Adrenal gland (tissue), 12 donors: Measurements from ENCODE around the gene NKAIN2. TPM values are rescaled to one million over a fixed set of nuclear protein-coding genes. Genes with fewer than 3 reads are reported as not detected.

Experiments used
- DNase-seq, 7 donors: peaks; one replicate each; pipeline ENCODE4 v3.0.0-alpha.2; 2019 to 2020
- H3K27ac ChIP-seq, 5 donors: fragments of 200-600 bp; sonication (generic) in 4 of 5; 1 replicate in 3 of 5; 2 replicates in 2 of 5; pipeline versions ENCODE4 v1.5.1 to v1.8.0; 2016 to 2020; ENCODE audit warnings: mild to moderate bottlenecking in 1 of 5
- H3K27me3 ChIP-seq: fragments of 200-600 bp; 2 replicates; pipeline ENCODE4 v1.8.0; 2021
- H3K36me3 ChIP-seq, 2 donors: fragments of 200-600 bp; replicated peaks in 1 of 2; 1 replicate in 1 of 2; 2 replicates in 1 of 2; pipeline versions ENCODE4 v1.5.1 to v1.8.0; 2018 to 2022
- H3K4me1 ChIP-seq, 2 donors: fragments of 200-600 bp; replicated peaks in 1 of 2; 1 replicate in 1 of 2; 2 replicates in 1 of 2; pipeline versions ENCODE4 v1.5.1 to v1.8.0; 2018 to 2021
- H3K4me3 ChIP-seq, 4 donors: fragments of 200-600 bp; sonication (generic) in 3 of 4; one replicate each; pipeline ENCODE4 v1.5.1; 2016 to 2018
- H3K9me3 ChIP-seq, 3 donors: fragments of 200-600 bp; sonication (generic) in 1 of 3; replicated peaks in 1 of 3; 1 replicate in 2 of 3; 2 replicates in 1 of 3; pipeline versions ENCODE4 v1.5.1 to v1.8.0; 2016 to 2021
- POLR2A ChIP-seq, 2 donors: fragments of 450-650 bp; IDR thresholded peaks; one replicate each; pipeline ENCODE4 v1.6.1; 2017; ENCODE audit warnings: antibody characterized with exemption in 2 of 2, mild to moderate bottlenecking in 2 of 2, moderate library complexity in 1 of 2
- WGBS, 4 donors: extraction: QIAGEN DNeasy Blood & Tissue Kit in 2 of 4; methylation state at CpG; one replicate each; pipeline versions ENCODE4 v1.1.5 to v1.1.7; 2013 to 2017; 5-methylcytosine and 5-hydroxymethylcytosine counted together
- intact Hi-C, 2 donors: fragments of 100-400 bp; cut with DNase I; formaldehyde crosslinking; loops; one replicate each; pipeline versions ENCODE4 v1.14.1 to v1.15.0; 2022 to 2023
- polyA plus RNA-seq, 3 donors: library from polyadenylated mRNA; stranded (reverse); fragments of 200-250 nt in 2 of 3; fragments of 350-450 nt in 1 of 3; fragmentation: Illumina TruSeq in 1 of 3; extraction: RNeasy Lipid Tissue Mini Kit (QIAGEN cat#74804) in 1 of 3; gene quantifications; one replicate each; pipeline ENCODE4 v1.2.3, GENCODE V29; 2013 to 2014
- total RNA-seq, 9 donors: library from RNA; depleted of rRNA in 4 of 9; stranded (reverse); fragments of >200 nt in 4 of 9; fragments of 120-200 nt in 1 of 9; fragmentation: NEBNext Ultra II Directional in 1 of 9; extraction: Animal tissue kit (Norgen Biotek cat#: 25700) in 1 of 9; gene quantifications; one replicate each; pipeline versions ENCODE4 v1.1.0 to v1.2.4, GENCODE V29; 2013 to 2023
- TF ChIP-seq, protein P1 (sequence below), 6 experiments: fragments of 450-650 bp in 4 of 6; fragments of 200-600 bp in 2 of 6; sonication (generic) in 1 of 6; IDR thresholded peaks; 1 replicate in 5 of 6; 2 replicates in 1 of 6; pipeline versions ENCODE4 v1.5.1 to v1.8.0; 2016 to 2021; ENCODE audit warnings: antibody characterized with exemption in 6 of 6, mild to moderate bottlenecking in 2 of 6, moderate library complexity in 1 of 6
- donor health status: healthy with polysubstance abuse.
- donor health status: Bipolar disorder and iron deficiency.
- donor health status: DM: yes; HTN: yes; CAD: no.
- donor health status: DM: no; HTN: no; CAD: no.
- donor health status: DM: no; HTN: no; CAD: no.
- donor health status: DM: yes; HTN: yes; CAD: no.

Gene NKAIN2
- total and polyA plus RNA-seq, 12 donors: under 0.01 to 0.61 (median 0.23) TPM; not detected in 3

- H3K27ac ChIP-seq: no peak overlapping the region
- no peak for DNase-seq
- no peak overlapping the region for H3K4me3 ChIP-seq
- no peaks in the 10 kb centered on the region for H3K9me3 ChIP-seq
- no peaks in the 10 kb centered on the region for H3K27me3 ChIP-seq
- intact Hi-C loops: no loop called here
- H3K4me1 ChIP-seq: no peaks in the 10 kb centered on the region
- TF ChIP-seq, protein P1, sequence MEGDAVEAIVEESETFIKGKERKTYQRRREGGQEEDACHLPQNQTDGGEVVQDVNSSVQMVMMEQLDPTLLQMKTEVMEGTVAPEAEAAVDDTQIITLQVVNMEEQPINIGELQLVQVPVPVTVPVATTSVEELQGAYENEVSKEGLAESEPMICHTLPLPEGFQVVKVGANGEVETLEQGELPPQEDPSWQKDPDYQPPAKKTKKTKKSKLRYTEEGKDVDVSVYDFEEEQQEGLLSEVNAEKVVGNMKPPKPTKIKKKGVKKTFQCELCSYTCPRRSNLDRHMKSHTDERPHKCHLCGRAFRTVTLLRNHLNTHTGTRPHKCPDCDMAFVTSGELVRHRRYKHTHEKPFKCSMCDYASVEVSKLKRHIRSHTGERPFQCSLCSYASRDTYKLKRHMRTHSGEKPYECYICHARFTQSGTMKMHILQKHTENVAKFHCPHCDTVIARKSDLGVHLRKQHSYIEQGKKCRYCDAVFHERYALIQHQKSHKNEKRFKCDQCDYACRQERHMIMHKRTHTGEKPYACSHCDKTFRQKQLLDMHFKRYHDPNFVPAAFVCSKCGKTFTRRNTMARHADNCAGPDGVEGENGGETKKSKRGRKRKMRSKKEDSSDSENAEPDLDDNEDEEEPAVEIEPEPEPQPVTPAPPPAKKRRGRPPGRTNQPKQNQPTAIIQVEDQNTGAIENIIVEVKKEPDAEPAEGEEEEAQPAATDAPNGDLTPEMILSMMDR (IDR thresholded peaks at IDR 0.05): no peak
- no peak for TF ChIP-seq POLR2A (IDR thresholded peaks at IDR 0.05)
- H3K36me3 ChIP-seq: no peaks in the 10 kb centered on the region
- WGBS, 4 donors: 55 to 63% (median 58%) methylated on average over 2 of the region's 2 CpGs
Observed at GRCh38 chr6:124057461-124057860, 253.8 kb downstream of the NKAIN2 start.

DNA sequence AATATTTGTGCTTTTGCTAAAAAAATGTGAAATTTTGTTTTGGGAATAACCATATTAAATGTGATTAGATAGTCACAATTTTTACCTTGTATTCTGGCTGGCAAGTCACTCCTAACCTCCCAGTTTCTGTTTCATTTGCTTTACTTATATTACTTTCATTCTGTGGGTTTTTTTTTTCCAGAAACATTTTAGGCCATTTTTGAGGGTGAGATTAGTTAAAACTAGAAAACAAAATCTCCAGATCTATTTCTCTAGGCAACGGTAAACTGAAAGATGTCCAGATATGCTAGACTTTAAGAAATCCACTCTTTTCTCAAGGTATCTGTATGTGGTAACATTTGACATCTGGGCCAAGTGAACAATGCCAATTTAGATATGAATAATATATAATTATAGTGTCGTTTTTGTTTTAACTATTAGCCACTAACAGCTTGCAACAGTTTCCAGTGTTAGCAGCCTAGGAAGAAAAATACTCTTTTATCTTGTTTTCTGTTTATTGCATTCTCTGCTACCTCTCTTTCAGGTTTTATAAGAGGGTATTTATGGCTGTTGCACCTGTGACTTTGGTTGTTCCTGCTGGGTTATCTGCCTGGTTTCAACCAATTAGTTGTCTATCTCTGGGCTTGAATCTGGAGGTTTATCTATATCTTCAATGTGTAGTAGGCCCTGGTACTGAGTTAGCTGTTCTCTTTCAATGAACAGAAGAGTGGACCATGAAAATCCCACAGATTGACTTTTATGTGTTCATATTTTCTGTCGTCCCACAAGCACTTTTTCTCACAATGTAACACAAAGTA, 260.9 kb downstream of the NKAIN2 start:
- no peak for TF ChIP-seq POLR2A (IDR thresholded peaks at IDR 0.05)
- TF ChIP-seq, protein P1 (IDR thresholded peaks at IDR 0.05): no peak
- H3K4me1 ChIP-seq: no peaks in the 10 kb centered on the region
- DNase-seq: no peak
- intact Hi-C loops: no loop called here
- H3K27me3 ChIP-seq: no peaks in the 10 kb centered on the region
- H3K9me3 ChIP-seq: no peaks in the 10 kb centered on the region
- H3K4me3 ChIP-seq: no peak overlapping the region
- 59 to 72% (median 68%) methylated on average over 3 of the region's 3 CpGs for WGBS, 4 donors
- no peaks in the 10 kb centered on the region for H3K36me3 ChIP-seq
- no peak overlapping the region for H3K27ac ChIP-seq

GRCh38 chr6:124066269-124066668, 262.6 kb downstream of the NKAIN2 start:
- H3K4me3 ChIP-seq: no peak overlapping the region
- H3K4me1 ChIP-seq: no peaks in the 10 kb centered on the region
- intact Hi-C loops: no loop called here
- TF ChIP-seq, protein P1 (IDR thresholded peaks at IDR 0.05): no peak
- no peak for TF ChIP-seq POLR2A (IDR thresholded peaks at IDR 0.05)
- H3K9me3 ChIP-seq: no peaks in the 10 kb centered on the region
- no peaks in the 10 kb centered on the region for H3K36me3 ChIP-seq
- DNase-seq: no peak
- no peaks in the 10 kb centered on the region for H3K27me3 ChIP-seq
- no peak overlapping the region for H3K27ac ChIP-seq

DNA sequence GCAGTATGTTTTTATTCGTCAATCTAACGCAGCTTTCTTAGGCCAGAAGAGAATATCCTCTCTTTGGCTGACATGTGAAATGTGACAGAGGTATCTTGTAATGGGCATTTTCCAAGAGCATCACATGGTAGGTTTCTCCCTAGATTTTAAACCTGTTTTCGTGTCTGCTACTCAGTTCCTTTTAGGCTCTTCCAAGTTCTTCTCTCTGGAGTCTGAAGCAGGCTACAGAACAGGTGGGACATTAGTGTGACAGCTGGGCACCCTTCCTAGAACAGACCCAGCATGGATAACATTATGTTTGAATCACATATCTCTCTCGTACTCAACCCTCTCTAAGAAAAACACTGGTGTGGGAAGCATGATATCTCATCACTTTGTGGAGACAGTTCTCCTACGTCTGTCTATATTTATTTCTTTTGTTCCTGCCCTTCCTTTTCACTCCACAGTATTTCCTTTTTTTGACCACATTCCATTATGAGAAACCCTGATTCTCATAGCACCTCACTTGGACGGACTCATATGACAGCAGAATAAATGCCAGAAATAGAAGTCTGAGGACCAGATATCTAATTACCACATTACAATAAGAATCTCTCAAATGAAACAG, 263.4 kb downstream of the NKAIN2 start:
- Histone ChIP-seq H3K27ac (no peak overlapping the region), H3K9me3 (no peaks in the 10 kb centered on the region), H3K27me3 (no peaks in the 10 kb centered on the region), H3K36me3 (no peaks in the 10 kb centered on the region), H3K4me1 (no peaks in the 10 kb centered on the region), H3K4me3 (no peak overlapping the region)
- TF ChIP-seq, protein P1 (IDR thresholded peaks at IDR 0.05): no peak
- TF ChIP-seq POLR2A (IDR thresholded peaks at IDR 0.05): no peak
- 53 to 64% (median 58%) methylated on average over 6 of the region's 6 CpGs for WGBS, 4 donors
- intact Hi-C loops: no loop called here
- no peak for DNase-seq
